Measurements from ENCODE around the gene HMGN3.

GRCh38 chr6:79157961-79158644, 76.4 kb downstream of the HMGN3 start:
- no peak for TF ChIP-seq SUZ12 (IDR thresholded peaks at IDR 0.05; ENCODE audit: extremely low read depth, insufficient read depth, insufficient read length)
- no peak for TF ChIP-seq YY1 (IDR thresholded peaks at IDR 0.05; ENCODE audit: insufficient read depth, insufficient read length)
- TF ChIP-seq ZNF274 (IDR thresholded peaks at IDR 0.05; ENCODE audit: low read depth, low read length) = no peak

All from NT2/D1 (cell line).